Measurements from ENCODE around the gene NKD1. TPM values are rescaled to one million over a fixed set of nuclear protein-coding genes. Genes with fewer than 3 reads are reported as not detected.

Gene NKD1
- total RNA-seq, 1 experiment from 2014 or later = 0.44 TPM

DNA sequence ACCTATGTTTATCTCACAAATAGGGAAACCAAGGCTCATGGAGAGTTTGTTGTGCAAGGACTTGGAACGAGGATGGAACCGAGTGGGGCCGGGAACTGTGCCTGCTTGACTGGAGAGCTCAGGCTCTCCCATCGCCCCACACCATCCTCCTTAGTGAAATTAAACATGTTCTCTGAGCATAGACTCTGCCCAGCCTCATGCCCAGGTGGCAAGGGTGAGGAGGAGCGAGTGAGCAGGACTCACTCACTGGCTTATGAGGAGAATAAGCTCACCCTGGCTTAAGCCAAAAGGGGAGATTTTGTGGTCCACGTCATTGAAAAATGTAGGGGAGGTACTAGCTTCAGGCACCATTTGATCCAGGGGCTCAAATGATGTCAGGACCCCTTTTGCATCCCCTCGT lies 44.8 kb downstream of the NKD1 start:
- intact Hi-C loops (cut with micrococcal nuclease; ENCODE audit: unreplicated experiment) = no loop called here

DNA sequence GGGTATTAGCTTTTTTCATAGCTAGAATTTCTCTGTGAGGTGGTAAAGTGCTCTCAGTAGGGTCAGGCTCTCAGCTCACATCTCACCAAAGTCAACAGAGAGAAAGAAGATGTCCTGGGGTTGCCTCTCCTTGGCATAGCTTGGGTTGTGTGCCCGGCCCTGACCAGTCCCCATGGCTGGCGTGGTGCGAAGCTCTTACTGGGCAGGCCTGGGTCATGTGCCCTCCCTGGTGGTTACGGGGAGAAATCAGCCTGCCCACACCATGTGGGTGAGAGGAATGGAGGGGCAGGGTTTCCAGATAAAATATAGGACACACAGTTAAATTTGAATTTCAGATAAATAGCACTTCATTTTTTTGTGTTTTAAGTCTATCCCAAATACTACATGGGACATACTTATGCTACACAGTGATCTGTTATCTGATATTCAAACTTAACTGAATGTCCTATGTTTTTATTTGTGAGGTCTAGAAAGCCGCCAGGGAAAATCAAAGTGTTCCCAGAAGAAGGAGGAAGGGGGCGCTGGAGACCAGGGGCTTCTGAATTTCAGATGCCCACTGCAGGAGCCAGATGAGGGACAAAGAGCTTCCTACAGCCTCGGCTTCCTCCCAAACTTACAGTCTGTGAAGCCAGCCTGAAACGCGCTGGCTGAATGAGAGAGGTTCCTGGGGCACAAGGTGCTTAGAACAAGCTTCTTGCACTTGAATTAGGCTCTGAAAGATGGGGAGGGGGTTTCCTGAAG lies 45.4 kb downstream of the NKD1 start:
- TF ChIP-seq EZH2 (IDR thresholded peaks at IDR 0.05; ENCODE audit: low read depth) = no peak
- TF ChIP-seq, protein P1, sequence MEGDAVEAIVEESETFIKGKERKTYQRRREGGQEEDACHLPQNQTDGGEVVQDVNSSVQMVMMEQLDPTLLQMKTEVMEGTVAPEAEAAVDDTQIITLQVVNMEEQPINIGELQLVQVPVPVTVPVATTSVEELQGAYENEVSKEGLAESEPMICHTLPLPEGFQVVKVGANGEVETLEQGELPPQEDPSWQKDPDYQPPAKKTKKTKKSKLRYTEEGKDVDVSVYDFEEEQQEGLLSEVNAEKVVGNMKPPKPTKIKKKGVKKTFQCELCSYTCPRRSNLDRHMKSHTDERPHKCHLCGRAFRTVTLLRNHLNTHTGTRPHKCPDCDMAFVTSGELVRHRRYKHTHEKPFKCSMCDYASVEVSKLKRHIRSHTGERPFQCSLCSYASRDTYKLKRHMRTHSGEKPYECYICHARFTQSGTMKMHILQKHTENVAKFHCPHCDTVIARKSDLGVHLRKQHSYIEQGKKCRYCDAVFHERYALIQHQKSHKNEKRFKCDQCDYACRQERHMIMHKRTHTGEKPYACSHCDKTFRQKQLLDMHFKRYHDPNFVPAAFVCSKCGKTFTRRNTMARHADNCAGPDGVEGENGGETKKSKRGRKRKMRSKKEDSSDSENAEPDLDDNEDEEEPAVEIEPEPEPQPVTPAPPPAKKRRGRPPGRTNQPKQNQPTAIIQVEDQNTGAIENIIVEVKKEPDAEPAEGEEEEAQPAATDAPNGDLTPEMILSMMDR (conservative IDR thresholded peaks at IDR 0.05) = no peak
- Histone ChIP-seq H3K79me2 (ENCODE audit: low read depth) (no peaks in the 10 kb centered on the region), H3K4me3 (no peak overlapping the region), H3K27me3 (ENCODE audit: insufficient read depth, low read depth) (no peaks in the 10 kb centered on the region), H3K27ac (no peak overlapping the region), H3F3A (ENCODE audit: insufficient read depth, low read depth) (no peaks in the 10 kb centered on the region), H2AFZ (no peak overlapping the region), H3K36me3 (ENCODE audit: low read depth) (no peaks in the 10 kb centered on the region), H3K9me2 (ENCODE audit: insufficient read depth) (no peaks in the 10 kb centered on the region), H3K4me2 (no peak overlapping the region), H3K4me1 (replicated peaks; ENCODE audit: insufficient read depth) (no peaks in the 10 kb centered on the region), H3K9me3 (ENCODE audit: insufficient read depth, low read depth) (no peaks in the 10 kb centered on the region), H4K20me1 (ENCODE audit: insufficient read depth) (no peaks in the 10 kb centered on the region)
- POLR2A ChIA-PET (ENCODE audit: unreplicated experiment) = no interaction called here
- intact Hi-C loops (cut with micrococcal nuclease; ENCODE audit: unreplicated experiment) = no loop called here
- BruUV-seq (replicated peaks) = no TSS peak
- no peak for DNase-seq
- CTCF ChIA-PET = interaction anchor here (0.8 kb wide), 1 partner anchor 212 kb away, joined by 23 read pairs; no protein-coding TSS in a partner anchor

More for the DNA sequence above, 44.8 kb downstream of the NKD1 start:
- Histone ChIP-seq H3K4me3 (no peak overlapping the region), H3K79me2 (ENCODE audit: low read depth) (no peaks in the 10 kb centered on the region), H3F3A (ENCODE audit: insufficient read depth, low read depth) (no peaks in the 10 kb centered on the region), H3K9me2 (ENCODE audit: insufficient read depth) (no peaks in the 10 kb centered on the region), H4K20me1 (ENCODE audit: insufficient read depth) (no peaks in the 10 kb centered on the region), H3K27me3 (ENCODE audit: insufficient read depth, low read depth) (no peaks in the 10 kb centered on the region), H3K4me1 (replicated peaks; ENCODE audit: insufficient read depth) (no peaks in the 10 kb centered on the region), H3K27ac (no peak overlapping the region), H3K36me3 (ENCODE audit: low read depth) (no peaks in the 10 kb centered on the region), H3K9me3 (ENCODE audit: insufficient read depth, low read depth) (no peaks in the 10 kb centered on the region), H2AFZ (no peak overlapping the region), H3K4me2 (no peak overlapping the region)
- DNase-seq = no peak
- ChIA-PET POLR2A (ENCODE audit: unreplicated experiment) (no interaction called here), CTCF (no interaction called here)
- TF ChIP-seq EZH2 (IDR thresholded peaks at IDR 0.05; ENCODE audit: low read depth) = no peak
- TF ChIP-seq, protein P1 (conservative IDR thresholded peaks at IDR 0.05) = no peak
- no TSS peak for BruUV-seq (replicated peaks)

DNA sequence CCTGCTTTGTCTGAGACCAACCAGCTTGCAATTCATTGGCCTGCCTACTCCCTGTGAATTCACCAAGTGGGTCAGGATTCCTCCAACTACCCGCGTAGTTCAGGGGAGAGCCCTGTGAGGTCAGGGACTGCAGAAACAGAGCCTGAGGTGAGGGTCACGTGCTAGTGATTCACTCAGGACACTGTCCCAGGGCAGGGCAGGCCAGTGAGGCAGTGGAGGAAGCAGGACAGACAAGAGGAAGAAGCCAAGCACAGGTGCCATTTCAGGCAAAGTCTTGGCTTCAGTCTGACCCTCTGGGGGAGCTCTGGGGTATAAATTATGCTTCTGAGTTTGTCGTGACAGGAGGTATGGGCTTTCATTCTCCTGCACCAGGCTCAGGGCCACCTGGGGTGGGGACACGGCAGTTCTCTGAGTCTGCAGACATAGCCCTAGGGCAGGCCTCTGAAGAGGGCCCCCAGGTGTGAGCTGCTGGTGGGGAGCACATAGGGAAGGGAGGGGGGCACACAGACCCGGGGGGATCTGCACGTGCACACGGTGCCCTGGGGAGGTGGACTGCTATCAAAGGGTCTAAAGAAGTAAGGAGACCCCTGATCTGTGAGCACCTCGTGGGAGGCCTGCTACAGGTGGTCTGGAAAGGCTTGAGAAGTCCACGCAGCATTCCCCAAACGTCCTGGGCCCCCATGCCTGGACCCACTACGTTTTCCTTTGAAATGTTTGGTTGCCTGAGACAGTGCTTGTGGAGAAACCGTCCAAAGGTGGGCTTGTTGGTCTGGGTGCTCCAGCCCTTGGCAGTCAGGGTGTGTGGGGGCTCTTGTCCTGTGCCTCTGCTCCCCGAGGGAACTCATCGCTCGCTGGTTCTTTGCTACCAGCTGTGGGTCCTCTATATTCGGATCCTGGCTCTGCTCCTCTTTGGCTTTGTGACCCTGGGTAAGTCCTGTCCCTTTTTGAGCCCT lies 46.4 kb downstream of the NKD1 start:
- Histone ChIP-seq H3K4me1 (replicated peaks; ENCODE audit: insufficient read depth) (no peaks in the 10 kb centered on the region), H4K20me1 (ENCODE audit: insufficient read depth) (no peaks in the 10 kb centered on the region), H3K79me2 (ENCODE audit: low read depth) (no peaks in the 10 kb centered on the region), H3F3A (ENCODE audit: insufficient read depth, low read depth) (no peaks in the 10 kb centered on the region), H2AFZ (no peak overlapping the region), H3K36me3 (ENCODE audit: low read depth) (no peaks in the 10 kb centered on the region), H3K27ac (no peak overlapping the region), H3K4me3 (no peak overlapping the region), H3K27me3 (ENCODE audit: insufficient read depth, low read depth) (no peaks in the 10 kb centered on the region), H3K9me3 (ENCODE audit: insufficient read depth, low read depth) (no peaks in the 10 kb centered on the region), H3K4me2 (no peak overlapping the region), H3K9me2 (ENCODE audit: insufficient read depth) (no peaks in the 10 kb centered on the region)
- ChIA-PET CTCF (interaction anchor here (0.8 kb wide), 1 partner anchor 211 kb away, joined by 23 read pairs; no protein-coding TSS in a partner anchor), POLR2A (ENCODE audit: unreplicated experiment) (no interaction called here)
- no TSS peak for BruUV-seq (replicated peaks)
- intact Hi-C loops (cut with micrococcal nuclease; ENCODE audit: unreplicated experiment) = no loop called here
- TF ChIP-seq, protein P1 (conservative IDR thresholded peaks at IDR 0.05) = no peak
- no peak for TF ChIP-seq EZH2 (IDR thresholded peaks at IDR 0.05; ENCODE audit: low read depth)
- DNase-seq = peak in 1 of 2 experiments; percentile 9
